Measurements from ENCODE around the gene IKBKE.

DNA sequence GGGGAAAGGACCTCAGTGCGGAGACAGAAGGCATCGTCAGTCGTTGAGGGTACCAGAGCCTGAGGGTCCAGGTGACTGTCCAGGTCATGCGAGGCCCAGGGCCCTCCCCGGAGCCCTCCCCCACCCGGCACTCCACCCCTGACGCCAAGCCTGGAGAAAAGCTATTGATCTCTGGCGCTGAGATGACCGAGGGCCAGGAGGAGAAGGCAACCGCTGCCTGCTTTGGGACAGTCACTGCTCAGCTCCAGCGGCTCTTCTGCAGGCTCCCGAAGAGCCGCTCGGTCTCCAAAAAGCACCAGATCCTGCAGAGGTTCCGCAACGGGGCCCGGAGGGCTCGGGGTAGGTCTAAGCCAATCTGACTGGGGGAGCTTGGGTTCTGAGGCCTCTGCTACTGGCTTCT is 47.9 kb downstream of the IKBKE start:
- TF ChIP-seq, protein P1, sequence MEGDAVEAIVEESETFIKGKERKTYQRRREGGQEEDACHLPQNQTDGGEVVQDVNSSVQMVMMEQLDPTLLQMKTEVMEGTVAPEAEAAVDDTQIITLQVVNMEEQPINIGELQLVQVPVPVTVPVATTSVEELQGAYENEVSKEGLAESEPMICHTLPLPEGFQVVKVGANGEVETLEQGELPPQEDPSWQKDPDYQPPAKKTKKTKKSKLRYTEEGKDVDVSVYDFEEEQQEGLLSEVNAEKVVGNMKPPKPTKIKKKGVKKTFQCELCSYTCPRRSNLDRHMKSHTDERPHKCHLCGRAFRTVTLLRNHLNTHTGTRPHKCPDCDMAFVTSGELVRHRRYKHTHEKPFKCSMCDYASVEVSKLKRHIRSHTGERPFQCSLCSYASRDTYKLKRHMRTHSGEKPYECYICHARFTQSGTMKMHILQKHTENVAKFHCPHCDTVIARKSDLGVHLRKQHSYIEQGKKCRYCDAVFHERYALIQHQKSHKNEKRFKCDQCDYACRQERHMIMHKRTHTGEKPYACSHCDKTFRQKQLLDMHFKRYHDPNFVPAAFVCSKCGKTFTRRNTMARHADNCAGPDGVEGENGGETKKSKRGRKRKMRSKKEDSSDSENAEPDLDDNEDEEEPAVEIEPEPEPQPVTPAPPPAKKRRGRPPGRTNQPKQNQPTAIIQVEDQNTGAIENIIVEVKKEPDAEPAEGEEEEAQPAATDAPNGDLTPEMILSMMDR (IDR thresholded peaks at IDR 0.05), result no peak
- TF ChIP-seq POLR2A (IDR thresholded peaks at IDR 0.05; ENCODE audit: low read depth) (no peak), POLR2AphosphoS5 (IDR thresholded peaks at IDR 0.05) (no peak), EP300 (IDR thresholded peaks at IDR 0.05) (no peak)

All from esophagus muscularis mucosa (tissue), 4 donors.